HEK293 (cell line): ENCODE results near the gene ARSD.

Source experiments
- CTCF ChIA-PET: fragments of 350-600 bp; formaldehyde crosslinking; extraction: SDS; loops from one replicate; lab custom pipeline; 2021; ENCODE audit warnings: antibody characterized with exemption; lab: Yijun Ruan, JAX
- POLR2A ChIA-PET: fragments of 300-600 bp; formaldehyde crosslinking; extraction: SDS; loops from one replicate; lab custom pipeline; 2020; ENCODE audit warnings: antibody characterized with exemption, inconsistent platforms; lab: Yijun Ruan, JAX
- H3K27ac ChIP-seq: fragments of 200-500 bp; sonication (Bioruptor generic); 2 replicates; pipeline ENCODE4 v1.5.1; 2014; ENCODE audit warnings: low read depth, low read length, control low read depth, inconsistent platforms; ENCODE audit errors: extremely low read depth
- H3K36me3 ChIP-seq, 2 experiments: fragments of 200-500 bp in 1 of 2; sonication (Bioruptor generic) in 1 of 2; 1 replicate in 1 of 2; 2 replicates in 1 of 2; pipeline ENCODE4 v1.5.1; 2014 to 2017; ENCODE audit warnings: inconsistent platforms in 2 of 2, low read length in 2 of 2; ENCODE audit not compliant: control insufficient read depth in 2 of 2, insufficient read depth in 1 of 2
- H3K4me1 ChIP-seq: fragments of 200-500 bp; sonication (Bioruptor generic); 2 replicates; pipeline ENCODE4 v1.5.1; 2014; ENCODE audit warnings: mild to moderate bottlenecking, low read length, inconsistent platforms; ENCODE audit not compliant: control insufficient read depth, insufficient read depth
- H3K4me3 ChIP-seq: 2 replicates; pipeline ENCODE4 v1.5.1; 2011; ENCODE audit warnings: low read depth, mild to moderate bottlenecking, control low read depth, low read length, moderate library complexity
- H3K9me3 ChIP-seq: fragments of 200-500 bp; sonication (Bioruptor generic); 2 replicates; pipeline ENCODE4 v1.5.1; 2014; ENCODE audit warnings: low read depth, low read length, inconsistent platforms; ENCODE audit not compliant: control insufficient read depth, insufficient read depth
- HOXC10 ChIP-seq: sonication (generic); formaldehyde crosslinking; IDR thresholded peaks from 2 replicates; pipeline ENCODE4 v1.8.1; 2023; ENCODE audit warnings: mild to moderate bottlenecking, missing genetic modification reagents
- KLF8 ChIP-seq: fragments of 450-650 bp; formaldehyde crosslinking; IDR thresholded peaks from 2 replicates; pipeline ENCODE4 v1.5.1; 2016; ENCODE audit warnings: missing biosample characterization, missing genetic modification characterization
- MEIS1 ChIP-seq: sonication (generic); formaldehyde crosslinking; IDR thresholded peaks from 2 replicates; pipeline ENCODE4 v1.8.1; 2022; ENCODE audit warnings: missing genetic modification reagents, mild to moderate bottlenecking, borderline replicate concordance
- SCRT2 ChIP-seq: fragments of 450-650 bp; formaldehyde crosslinking; IDR thresholded peaks from 2 replicates; pipeline ENCODE4 v1.5.1; 2016; ENCODE audit warnings: missing biosample characterization, missing genetic modification characterization
- TCF7L2 ChIP-seq: IDR thresholded peaks from 2 replicates; pipeline ENCODE4 v1.6.1; 2011; ENCODE audit warnings: low read depth, mild to moderate bottlenecking, inconsistent platforms, low read length, moderate library complexity, borderline replicate concordance
- ZFP69B ChIP-seq: fragments of 450-650 bp; formaldehyde crosslinking; IDR thresholded peaks from 2 replicates; pipeline ENCODE4 v1.5.1; 2016; ENCODE audit warnings: missing biosample characterization, missing genetic modification characterization
- ZNF132 ChIP-seq: fragments of 450-650 bp; formaldehyde crosslinking; IDR thresholded peaks from 2 replicates; pipeline ENCODE4 v1.5.1; 2017; ENCODE audit warnings: missing biosample characterization, missing genetic modification characterization, borderline replicate concordance
- ZNF133 ChIP-seq: fragments of 450-650 bp; formaldehyde crosslinking; IDR thresholded peaks from 2 replicates; pipeline ENCODE4 v1.5.1; 2016; ENCODE audit warnings: missing biosample characterization, missing genetic modification characterization
- ZNF302 ChIP-seq: fragments of 450-650 bp; formaldehyde crosslinking; IDR thresholded peaks from 2 replicates; pipeline ENCODE4 v1.5.1; 2016; ENCODE audit warnings: missing biosample characterization, missing genetic modification characterization, low read depth
- ZNF37A ChIP-seq: fragments of 450-650 bp; IDR thresholded peaks from 2 replicates; pipeline ENCODE4 v1.5.1; 2018; ENCODE audit warnings: missing biosample characterization, missing genetic modification characterization
- ZNF404 ChIP-seq: fragments of 450-650 bp; formaldehyde crosslinking; IDR thresholded peaks from 2 replicates; pipeline ENCODE4 v1.5.1; 2017; ENCODE audit warnings: missing biosample characterization, missing genetic modification characterization
- ZNF571 ChIP-seq: fragments of 450-650 bp; formaldehyde crosslinking; IDR thresholded peaks from 2 replicates; pipeline ENCODE4 v1.5.0; 2017; ENCODE audit warnings: missing biosample characterization, missing genetic modification characterization
- ZNF623 ChIP-seq: fragments of 450-650 bp; formaldehyde crosslinking; IDR thresholded peaks from 2 replicates; pipeline ENCODE4 v1.5.1; 2016; ENCODE audit warnings: missing biosample characterization, missing genetic modification characterization
- ZNF747 ChIP-seq: fragments of 450-650 bp; formaldehyde crosslinking; IDR thresholded peaks from 2 replicates; pipeline ENCODE4 v1.5.1; 2016; ENCODE audit warnings: missing biosample characterization, missing genetic modification characterization
- ZNF830 ChIP-seq: fragments of 450-650 bp; IDR thresholded peaks from 2 replicates; pipeline ENCODE4 v1.5.0; 2018; ENCODE audit warnings: missing biosample characterization, missing genetic modification characterization, low read depth, mild to moderate bottlenecking, moderate library complexity
- TF ChIP-seq, protein P1 (sequence below): fragments of 450-650 bp; formaldehyde crosslinking; IDR thresholded peaks from 2 replicates; pipeline ENCODE4 v1.5.1; 2016; ENCODE audit warnings: missing biosample characterization, missing genetic modification characterization
- TF ChIP-seq, protein P2 (sequence below): fragments of 450-650 bp; formaldehyde crosslinking; IDR thresholded peaks from 2 replicates; pipeline ENCODE4 v1.5.1; 2017; ENCODE audit warnings: missing biosample characterization, missing genetic modification characterization
- TF ChIP-seq, protein P3 (sequence below): fragments of 450-650 bp; formaldehyde crosslinking; IDR thresholded peaks from 2 replicates; pipeline ENCODE4 v1.5.1; 2016; ENCODE audit warnings: missing biosample characterization, missing genetic modification characterization
- TF ChIP-seq, protein P4 (sequence below): fragments of 450-650 bp; formaldehyde crosslinking; IDR thresholded peaks from 2 replicates; pipeline ENCODE4 v1.5.1; 2016; ENCODE audit warnings: missing biosample characterization, missing genetic modification characterization
- TF ChIP-seq, protein P5 (sequence below): fragments of 450-650 bp; formaldehyde crosslinking; IDR thresholded peaks from 2 replicates; pipeline ENCODE4 v1.5.1; 2016; ENCODE audit warnings: missing biosample characterization, missing genetic modification characterization
- TF ChIP-seq, protein P6 (sequence below): fragments of 450-650 bp; formaldehyde crosslinking; IDR thresholded peaks from 2 replicates; pipeline ENCODE4 v1.5.1; 2016; ENCODE audit warnings: missing biosample characterization, missing genetic modification characterization, borderline replicate concordance

The ARSD gene

DNA sequence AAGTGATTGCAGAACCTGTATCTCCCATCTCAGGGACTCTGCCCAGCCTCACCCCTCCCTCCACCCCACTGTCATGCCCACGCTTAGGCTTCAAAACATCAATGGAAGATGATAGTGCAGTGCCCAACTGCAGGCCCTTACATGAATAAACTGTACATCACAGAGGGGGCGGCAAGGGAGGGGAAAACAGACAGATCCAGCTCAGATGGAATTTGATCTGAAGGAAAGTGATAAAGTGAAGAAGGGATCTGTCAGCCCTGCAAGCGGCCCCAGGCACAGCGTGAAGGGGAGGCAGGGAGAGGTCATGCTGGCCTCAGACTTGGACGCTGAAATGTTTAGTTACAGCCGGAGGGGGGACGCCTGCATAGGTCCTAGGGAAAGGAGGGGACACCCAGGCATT lies 61.9 kb downstream of the ARSD start:
- H3K9me3 ChIP-seq: no peaks in the 10 kb centered on the region
- H3K4me1 ChIP-seq: no peaks in the 10 kb centered on the region
- POLR2A ChIA-PET: no interaction called here
- CTCF ChIA-PET: interaction anchor here (1.3 kb wide), 1 partner anchor 8 kb away, joined by 4 read pairs; no protein-coding TSS in a partner anchor
- no peak overlapping the region for H3K27ac ChIP-seq
- TF ChIP-seq ZFP69B (tag by site-specific recombination) (no peak), SCRT2 (tag by site-specific recombination) (no peak), ZNF830 (no peak), ZNF623 (tag by site-specific recombination) (no peak), ZNF404 (tag by site-specific recombination) (no peak)
- TF ChIP-seq, protein P1, sequence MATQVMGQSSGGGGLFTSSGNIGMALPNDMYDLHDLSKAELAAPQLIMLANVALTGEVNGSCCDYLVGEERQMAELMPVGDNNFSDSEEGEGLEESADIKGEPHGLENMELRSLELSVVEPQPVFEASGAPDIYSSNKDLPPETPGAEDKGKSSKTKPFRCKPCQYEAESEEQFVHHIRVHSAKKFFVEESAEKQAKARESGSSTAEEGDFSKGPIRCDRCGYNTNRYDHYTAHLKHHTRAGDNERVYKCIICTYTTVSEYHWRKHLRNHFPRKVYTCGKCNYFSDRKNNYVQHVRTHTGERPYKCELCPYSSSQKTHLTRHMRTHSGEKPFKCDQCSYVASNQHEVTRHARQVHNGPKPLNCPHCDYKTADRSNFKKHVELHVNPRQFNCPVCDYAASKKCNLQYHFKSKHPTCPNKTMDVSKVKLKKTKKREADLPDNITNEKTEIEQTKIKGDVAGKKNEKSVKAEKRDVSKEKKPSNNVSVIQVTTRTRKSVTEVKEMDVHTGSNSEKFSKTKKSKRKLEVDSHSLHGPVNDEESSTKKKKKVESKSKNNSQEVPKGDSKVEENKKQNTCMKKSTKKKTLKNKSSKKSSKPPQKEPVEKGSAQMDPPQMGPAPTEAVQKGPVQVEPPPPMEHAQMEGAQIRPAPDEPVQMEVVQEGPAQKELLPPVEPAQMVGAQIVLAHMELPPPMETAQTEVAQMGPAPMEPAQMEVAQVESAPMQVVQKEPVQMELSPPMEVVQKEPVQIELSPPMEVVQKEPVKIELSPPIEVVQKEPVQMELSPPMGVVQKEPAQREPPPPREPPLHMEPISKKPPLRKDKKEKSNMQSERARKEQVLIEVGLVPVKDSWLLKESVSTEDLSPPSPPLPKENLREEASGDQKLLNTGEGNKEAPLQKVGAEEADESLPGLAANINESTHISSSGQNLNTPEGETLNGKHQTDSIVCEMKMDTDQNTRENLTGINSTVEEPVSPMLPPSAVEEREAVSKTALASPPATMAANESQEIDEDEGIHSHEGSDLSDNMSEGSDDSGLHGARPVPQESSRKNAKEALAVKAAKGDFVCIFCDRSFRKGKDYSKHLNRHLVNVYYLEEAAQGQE: no peak
- TF ChIP-seq, protein P2, sequence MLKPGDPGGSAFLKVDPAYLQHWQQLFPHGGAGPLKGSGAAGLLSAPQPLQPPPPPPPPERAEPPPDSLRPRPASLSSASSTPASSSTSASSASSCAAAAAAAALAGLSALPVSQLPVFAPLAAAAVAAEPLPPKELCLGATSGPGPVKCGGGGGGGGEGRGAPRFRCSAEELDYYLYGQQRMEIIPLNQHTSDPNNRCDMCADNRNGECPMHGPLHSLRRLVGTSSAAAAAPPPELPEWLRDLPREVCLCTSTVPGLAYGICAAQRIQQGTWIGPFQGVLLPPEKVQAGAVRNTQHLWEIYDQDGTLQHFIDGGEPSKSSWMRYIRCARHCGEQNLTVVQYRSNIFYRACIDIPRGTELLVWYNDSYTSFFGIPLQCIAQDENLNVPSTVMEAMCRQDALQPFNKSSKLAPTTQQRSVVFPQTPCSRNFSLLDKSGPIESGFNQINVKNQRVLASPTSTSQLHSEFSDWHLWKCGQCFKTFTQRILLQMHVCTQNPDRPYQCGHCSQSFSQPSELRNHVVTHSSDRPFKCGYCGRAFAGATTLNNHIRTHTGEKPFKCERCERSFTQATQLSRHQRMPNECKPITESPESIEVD (tag by site-specific recombination): no peak
- H3K4me3 ChIP-seq: no peak overlapping the region
- peaks cover 0 to 31% of the 10 kb centered on the region in 2 experiments; a peak in 1 of 3 replicates for H3K36me3 ChIP-seq

DNA sequence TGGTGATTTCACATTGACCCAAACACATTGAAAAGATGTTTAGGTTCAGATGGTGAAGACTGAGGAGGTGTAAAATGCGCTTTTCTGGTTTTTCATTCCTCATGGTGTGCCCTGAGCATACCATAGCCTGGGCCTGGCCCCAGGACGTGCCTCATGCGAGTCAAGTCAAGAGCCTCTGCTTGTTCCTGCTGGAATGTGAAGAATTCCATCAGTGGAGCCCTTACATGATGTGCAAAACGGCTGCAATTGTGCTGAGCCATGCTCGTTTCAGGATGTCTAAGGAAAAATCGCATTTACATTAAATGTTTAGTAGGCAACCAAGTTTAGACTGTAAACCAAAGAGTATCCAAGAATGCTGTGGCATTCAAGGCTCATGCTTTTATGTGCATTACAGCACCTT lies 65.5 kb downstream of the ARSD start:
- H3K27ac ChIP-seq: no peak overlapping the region
- no peak overlapping the region for H3K4me3 ChIP-seq
- ChIA-PET CTCF (interaction anchor here (0.6 kb wide), 1 partner anchor 11 kb away, joined by 3 read pairs; no protein-coding TSS in a partner anchor), POLR2A (no interaction called here)
- peaks cover 0 to 49% of the 10 kb centered on the region in 2 experiments; a peak in 1 of 3 replicates for H3K36me3 ChIP-seq
- no peaks in the 10 kb centered on the region for H3K9me3 ChIP-seq
- no peaks in the 10 kb centered on the region for H3K4me1 ChIP-seq
- TF ChIP-seq KLF8 (tag by site-specific recombination): no peak
- TF ChIP-seq, protein P3, sequence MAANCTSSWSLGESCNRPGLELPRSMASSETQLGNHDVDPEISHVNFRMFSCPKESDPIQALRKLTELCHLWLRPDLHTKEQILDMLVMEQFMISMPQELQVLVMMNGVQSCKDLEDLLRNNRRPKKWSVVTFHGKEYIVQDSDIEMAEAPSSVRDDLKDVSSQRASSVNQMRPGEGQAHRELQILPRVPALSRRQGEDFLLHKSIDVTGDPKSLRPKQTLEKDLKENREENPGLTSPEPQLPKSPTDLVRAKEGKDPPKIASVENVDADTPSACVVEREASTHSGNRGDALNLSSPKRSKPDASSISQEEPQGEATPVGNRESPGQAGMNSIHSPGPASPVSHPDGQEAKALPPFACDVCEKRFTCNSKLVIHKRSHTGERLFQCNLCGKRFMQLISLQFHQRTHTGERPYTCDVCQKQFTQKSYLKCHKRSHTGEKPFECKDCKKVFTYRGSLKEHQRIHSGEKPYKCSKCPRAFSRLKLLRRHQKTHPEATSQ (tag by site-specific recombination): no peak
- TF ChIP-seq ZNF571 (tag by site-specific recombination): no peak
- no peak for TF ChIP-seq MEIS1
- TF ChIP-seq, protein P4, sequence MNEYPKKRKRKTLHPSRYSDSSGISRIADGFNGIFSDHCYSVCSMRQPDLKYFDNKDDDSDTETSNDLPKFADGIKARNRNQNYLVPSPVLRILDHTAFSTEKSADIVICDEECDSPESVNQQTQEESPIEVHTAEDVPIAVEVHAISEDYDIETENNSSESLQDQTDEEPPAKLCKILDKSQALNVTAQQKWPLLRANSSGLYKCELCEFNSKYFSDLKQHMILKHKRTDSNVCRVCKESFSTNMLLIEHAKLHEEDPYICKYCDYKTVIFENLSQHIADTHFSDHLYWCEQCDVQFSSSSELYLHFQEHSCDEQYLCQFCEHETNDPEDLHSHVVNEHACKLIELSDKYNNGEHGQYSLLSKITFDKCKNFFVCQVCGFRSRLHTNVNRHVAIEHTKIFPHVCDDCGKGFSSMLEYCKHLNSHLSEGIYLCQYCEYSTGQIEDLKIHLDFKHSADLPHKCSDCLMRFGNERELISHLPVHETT (tag by site-specific recombination): no peak

DNA sequence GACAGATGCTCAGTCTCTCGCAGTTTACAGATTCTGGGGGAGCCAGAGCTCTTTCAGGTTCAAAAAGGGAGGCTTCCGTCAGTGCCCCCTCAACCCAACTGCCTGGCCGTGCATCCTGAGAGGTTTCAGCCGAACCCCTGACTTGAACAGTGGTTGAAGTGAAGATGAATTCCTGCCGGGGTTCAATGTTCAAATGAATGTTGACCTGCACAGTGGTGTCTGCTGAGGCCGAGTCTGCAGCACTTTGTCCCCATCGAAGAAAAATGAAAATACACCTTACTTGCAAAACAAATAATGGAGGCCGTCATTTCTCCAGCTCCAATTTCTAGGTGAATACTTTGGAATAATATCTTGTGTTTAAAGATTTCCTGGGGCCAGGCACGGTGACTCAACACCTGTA lies 66.7 kb downstream of the ARSD start:
- Histone ChIP-seq H3K36me3 (peaks cover 0 to 56% of the 10 kb centered on the region in 2 experiments; a peak in 1 of 3 replicates), H3K27ac (no peak overlapping the region), H3K9me3 (no peaks in the 10 kb centered on the region), H3K4me3 (no peak overlapping the region), H3K4me1 (no peaks in the 10 kb centered on the region)
- CTCF ChIA-PET: no interaction called here
- POLR2A ChIA-PET: no interaction called here
- TF ChIP-seq ZNF302 (tag by site-specific recombination): no peak
- TF ChIP-seq, protein P5, sequence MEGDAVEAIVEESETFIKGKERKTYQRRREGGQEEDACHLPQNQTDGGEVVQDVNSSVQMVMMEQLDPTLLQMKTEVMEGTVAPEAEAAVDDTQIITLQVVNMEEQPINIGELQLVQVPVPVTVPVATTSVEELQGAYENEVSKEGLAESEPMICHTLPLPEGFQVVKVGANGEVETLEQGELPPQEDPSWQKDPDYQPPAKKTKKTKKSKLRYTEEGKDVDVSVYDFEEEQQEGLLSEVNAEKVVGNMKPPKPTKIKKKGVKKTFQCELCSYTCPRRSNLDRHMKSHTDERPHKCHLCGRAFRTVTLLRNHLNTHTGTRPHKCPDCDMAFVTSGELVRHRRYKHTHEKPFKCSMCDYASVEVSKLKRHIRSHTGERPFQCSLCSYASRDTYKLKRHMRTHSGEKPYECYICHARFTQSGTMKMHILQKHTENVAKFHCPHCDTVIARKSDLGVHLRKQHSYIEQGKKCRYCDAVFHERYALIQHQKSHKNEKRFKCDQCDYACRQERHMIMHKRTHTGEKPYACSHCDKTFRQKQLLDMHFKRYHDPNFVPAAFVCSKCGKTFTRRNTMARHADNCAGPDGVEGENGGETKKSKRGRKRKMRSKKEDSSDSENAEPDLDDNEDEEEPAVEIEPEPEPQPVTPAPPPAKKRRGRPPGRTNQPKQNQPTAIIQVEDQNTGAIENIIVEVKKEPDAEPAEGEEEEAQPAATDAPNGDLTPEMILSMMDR (tag by site-specific recombination): no peak
- TF ChIP-seq ZNF747 (tag by site-specific recombination): no peak
- no peak for TF ChIP-seq ZNF133 (tag by site-specific recombination)
- no peak for TF ChIP-seq TCF7L2
- TF ChIP-seq, protein P6, sequence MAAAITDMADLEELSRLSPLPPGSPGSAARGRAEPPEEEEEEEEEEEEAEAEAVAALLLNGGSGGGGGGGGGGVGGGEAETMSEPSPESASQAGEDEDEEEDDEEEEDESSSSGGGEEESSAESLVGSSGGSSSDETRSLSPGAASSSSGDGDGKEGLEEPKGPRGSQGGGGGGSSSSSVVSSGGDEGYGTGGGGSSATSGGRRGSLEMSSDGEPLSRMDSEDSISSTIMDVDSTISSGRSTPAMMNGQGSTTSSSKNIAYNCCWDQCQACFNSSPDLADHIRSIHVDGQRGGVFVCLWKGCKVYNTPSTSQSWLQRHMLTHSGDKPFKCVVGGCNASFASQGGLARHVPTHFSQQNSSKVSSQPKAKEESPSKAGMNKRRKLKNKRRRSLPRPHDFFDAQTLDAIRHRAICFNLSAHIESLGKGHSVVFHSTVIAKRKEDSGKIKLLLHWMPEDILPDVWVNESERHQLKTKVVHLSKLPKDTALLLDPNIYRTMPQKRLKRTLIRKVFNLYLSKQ (tag by site-specific recombination): no peak
- TF ChIP-seq ZNF37A (tag by site-specific recombination): no peak
- TF ChIP-seq HOXC10 (CRISPR knock-in tag): no peak
- TF ChIP-seq ZNF132 (tag by site-specific recombination): no peak
- no peak for TF ChIP-seq MEIS1
